Measurements from ENCODE around the gene EXTL1.

Gene EXTL1

DNA sequence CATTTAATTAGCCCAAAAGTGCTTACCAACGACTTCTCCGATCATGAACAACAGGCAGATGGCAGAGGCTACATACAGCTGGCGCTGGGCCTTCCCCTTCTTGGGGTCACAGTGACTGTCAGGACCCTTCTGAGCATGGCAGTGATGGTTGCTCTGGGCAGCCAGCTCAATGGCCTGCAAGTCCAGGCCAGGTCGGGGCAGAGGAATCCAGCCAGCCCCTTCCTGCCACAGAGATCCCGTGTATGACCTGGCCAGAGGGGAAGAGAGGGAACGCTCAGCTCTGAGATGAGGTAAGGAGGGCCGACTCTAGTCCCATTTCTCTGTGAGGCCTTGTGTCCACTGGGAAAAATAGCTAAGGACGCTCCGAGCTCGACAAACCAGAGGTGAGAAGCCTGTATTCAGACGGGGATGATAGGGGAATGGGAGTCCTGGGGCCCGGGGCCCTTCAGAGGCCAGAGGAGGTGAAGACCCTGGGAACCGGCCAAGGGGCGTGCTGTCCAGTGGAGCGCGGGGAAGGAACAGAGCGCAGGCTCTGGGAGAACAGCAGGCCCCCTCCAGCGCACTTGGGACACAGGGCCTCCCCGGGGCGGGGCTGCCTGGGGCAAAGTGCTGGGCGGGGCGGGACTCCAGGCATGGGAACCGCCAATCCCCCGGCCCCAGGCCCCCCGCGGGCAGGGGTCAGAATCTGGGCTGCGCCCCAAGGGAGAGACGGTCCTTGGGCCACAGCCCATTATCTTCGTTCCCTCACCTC, 23.6 kb downstream of the EXTL1 start:
- DNase-seq, result no peak

DNA sequence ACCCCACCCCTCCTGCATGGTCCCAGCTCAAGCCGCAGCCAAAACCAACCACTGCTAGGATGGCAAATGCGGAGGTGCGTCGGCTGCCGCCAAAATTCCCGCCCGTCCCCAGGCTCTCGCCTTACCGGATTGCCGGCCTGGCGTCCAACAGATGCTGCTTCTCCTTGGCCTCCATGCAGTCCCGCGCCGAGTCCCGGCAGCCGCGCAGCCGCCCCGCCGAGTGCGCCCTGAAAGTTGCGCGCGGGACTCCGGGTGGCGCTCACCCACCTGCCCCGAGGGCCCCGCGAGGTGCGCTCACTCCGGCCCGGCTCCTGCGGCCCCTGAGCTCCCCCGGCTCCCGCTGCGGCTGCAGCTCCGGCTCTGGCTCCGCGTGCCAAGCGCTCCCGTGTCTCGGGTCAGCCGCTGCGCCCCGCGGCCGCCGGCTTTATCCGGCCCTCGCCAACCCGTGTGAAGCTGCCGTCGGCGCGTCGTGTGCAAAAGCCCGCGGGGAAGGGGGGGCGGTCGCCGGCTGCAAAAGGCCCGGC, 24.2 kb downstream of the EXTL1 start, which contains the start of gene SLC30A2:
Gene SLC30A2, minus strand, starts transcription at position 397 of the 524 bp plus-strand sequence. Its CDS starts 222 bp downstream, at position 175.
- DNase-seq, result no peak

DNA sequence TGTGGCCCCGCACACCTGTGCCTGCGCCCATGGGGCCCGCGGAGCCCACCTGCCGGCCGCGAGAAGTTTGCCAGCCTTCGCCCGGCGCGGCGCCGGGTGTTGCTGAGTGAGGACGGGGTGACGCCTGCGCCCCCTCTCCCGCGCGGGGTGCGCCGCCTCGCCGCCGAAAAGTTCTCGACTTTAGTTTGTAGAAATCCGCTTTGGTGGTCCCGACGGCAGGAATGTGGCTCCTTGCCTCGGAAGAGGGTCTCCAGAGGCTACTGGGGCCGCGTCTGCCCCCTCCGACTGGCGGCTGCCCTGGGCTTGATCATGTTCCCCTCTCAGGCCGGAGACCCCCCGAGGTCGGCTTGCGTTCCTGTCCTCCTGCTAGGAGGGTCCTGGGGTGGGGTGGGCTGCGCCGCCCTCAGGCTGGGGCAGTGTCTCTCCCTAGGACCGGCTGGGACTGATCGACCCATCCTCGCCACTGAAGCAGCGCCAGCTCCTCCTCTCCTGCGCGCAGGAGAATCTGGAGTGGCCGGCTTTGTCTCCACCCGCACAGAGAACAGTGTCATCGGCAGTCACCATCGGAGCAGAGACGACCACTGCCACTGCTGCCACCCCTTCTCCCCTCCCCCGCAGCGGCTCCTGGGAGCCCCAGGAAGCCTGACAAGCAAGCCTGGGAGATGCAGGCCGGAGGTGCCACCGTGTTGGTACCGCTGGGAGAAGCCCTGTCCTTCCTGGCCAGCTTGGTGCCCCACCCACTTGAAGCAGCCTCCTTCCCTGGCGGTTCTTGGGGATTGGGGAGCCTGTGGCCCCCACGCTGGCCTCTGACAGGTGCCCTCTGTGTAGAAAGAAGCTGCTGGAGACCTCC, 24.9 kb downstream of the EXTL1 start:
- DNase-seq, result no peak

DNA sequence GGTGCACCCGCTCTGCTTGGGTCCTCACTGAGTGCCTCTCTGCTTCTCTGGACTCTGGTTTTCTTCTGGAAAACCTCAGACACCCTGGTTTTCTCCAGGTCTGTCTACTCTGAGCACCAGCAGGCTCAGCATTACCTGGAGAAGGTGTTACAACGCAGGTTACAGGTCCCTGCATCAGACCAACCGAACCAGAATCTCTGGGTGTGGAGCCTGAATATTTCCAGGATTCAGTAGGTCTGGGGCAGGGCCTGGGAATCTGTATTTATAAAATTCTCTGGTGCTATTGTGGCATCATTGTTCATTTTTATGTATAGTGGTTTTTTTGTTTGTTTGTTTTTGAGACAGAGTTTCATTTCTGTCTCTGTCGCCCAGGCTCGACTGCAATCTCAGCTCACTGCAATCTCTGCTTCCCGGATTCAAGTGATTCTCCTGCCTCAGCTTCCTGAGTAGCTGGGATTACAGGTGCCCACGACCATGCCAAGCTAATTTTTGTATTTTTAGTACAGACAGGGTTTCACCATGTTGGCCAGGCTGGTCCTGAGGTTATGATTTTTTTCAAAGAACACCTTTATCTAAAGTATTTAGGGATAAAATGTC, 25.8 kb downstream of the EXTL1 start:
- DNase-seq, result no peak

DNA sequence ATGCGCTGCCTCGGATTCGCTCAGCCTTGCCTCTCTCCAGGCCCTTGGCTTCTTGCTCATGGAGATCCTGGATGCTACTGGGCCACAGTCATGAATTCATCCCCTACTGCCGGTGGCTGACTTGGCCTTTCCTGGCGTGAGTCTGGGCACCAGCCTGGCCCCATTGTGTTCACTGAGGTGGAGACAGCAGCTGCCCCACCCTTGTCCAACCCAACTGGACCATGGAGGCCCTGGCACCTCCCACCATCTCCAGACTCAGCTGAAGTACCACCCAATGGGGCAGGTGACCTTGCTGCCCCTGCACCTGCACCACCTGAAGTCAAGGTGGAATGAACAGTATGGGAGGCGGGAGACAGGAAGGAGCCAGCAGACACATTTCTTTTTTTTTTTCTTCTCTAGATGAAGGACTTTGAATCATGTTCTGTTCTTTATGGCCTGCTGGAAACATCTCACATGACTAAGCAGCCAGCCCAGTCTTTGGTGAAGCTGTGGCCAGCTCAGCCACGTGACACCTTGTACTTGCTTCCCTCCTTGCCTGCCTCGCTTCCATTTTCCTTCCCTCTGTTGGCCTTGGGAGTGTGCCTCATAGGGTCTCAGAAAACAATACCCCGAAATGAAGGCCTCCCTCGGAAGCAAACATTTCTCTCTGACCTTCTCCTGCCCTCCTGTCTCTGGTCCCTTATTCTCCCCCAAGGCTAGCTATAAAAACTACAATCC, 28.1 kb downstream of the EXTL1 start:
- DNase-seq, result no peak

DNA sequence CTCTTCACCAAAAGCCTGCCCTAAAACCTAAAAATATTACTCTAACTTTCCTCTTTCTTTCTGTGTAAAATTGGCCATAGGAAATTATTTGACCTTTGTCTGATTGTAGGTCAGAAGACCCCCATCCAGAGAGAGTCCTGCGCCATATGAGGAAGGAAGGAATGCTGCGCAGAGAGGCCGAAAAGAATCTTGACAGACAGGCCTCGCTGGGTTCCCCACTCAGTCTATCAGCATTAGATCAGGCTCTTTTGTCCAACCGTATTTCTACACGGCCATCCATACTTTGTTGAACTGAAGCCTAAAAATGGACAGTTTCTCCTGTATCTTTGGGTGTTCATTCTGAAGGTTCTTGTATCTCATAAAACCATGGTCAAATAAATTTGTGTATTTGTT, 28.7 kb downstream of the EXTL1 start:
- DNase-seq, result no peak

GRCh38 chr1:26053718-26054560, 32.4 kb downstream of the EXTL1 start:
- no peak for DNase-seq

DNA sequence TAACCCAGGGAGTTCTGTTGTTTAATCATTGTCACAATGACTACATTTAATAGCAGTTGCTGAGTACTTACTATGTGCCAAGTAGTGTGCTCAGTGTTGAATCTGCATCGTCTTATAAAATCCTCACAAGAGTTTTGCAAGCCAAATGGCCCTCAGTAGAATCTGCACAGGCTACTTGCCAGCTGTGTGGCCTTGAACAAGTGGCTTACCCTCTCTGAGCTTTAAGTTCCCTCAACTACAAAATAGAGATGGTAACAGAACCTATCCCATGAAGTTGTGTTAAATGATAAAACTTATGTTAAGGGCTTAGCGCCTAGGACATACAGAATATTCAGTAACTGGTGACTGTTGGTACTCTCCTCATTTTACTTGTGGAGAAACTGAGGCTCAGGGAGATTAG, 33.5 kb downstream of the EXTL1 start:
- DNase-seq, result no peak

DNA sequence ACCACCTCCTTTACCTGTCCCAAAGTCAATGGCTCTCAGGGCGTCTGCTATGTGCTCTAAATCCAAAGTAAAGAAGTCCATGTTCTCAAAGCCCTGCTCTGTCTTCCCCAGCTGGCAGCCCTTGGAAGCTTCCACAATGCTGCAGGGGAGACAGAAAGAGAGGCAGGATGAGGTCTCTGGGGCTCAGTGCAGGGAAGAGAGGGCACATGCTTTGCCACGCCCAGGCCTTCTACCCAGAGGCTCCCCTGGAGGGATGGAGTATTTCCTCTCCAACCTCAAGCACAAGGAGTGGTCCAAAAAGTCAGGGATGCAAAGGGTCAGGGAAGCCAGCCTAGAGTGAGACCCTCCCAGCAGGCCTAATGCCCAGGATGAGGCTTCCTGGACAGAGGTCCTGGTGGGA, 35.6 kb downstream of the EXTL1 start:
- no peak for DNase-seq

GRCh38 chr1:26058052-26058595, 36.5 kb downstream of the EXTL1 start:
- DNase-seq, result no peak

DNA sequence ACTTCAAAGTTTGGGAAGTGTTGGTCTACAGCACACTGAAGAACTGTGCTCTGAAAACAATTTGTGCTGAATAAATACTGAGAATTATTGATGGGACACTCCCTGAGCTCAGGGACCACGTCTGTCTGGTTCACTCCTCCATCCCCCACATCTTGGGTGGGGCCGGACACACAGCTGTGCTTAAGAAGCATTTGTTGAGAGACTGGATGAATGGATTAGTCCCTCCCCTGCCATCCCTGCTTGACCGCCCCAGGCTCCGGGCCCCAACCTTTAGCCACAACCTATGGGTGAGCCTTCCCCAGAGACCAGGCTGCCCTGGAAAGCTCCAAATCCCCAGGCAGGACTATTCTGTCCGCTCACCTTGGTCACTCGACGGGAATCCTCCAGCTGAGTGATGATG, 38.3 kb downstream of the EXTL1 start:
- DNase-seq, result no peak

GRCh38 chr1:26060832-26061574, 39.4 kb downstream of the EXTL1 start:
- DNase-seq, result no peak

- DNase-seq, result no peak
Observed at GRCh38 chr1:26064553-26064952, 43.0 kb downstream of the EXTL1 start.

DNA sequence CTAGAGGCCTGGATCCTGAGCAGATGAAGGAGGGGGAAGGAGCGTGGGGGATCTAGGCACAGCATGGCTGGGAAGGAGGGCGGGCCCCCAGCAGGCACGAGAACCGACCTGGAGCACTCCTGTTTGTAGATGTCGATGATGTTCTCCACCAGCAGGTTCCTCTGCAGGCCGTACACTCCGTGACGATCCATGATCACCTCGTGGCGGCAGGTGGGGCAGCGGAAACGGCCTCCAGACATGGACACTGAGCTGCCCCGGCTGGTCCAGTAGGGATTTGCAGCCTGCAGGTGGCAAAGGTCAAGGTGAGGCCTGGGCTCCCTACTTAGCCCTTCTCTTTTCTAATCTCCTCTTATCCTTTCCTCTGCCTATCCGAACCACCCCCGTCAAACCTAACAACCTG, 44.6 kb downstream of the EXTL1 start:
- no peak for DNase-seq

- DNase-seq, result no peak
Observed at GRCh38 chr1:26066857-26067256, 45.3 kb downstream of the EXTL1 start.

- DNase-seq, result no peak
Observed at GRCh38 chr1:26067432-26067911, 45.9 kb downstream of the EXTL1 start, which contains the start of gene TRIM63. Gene TRIM63 (minus strand): TSS chr1:26067630. CDS start chr1:26067494, 136 bp downstream.

GRCh38 chr1:26069941-26070295, 48.3 kb downstream of the EXTL1 start:
- no peak for DNase-seq

DNA sequence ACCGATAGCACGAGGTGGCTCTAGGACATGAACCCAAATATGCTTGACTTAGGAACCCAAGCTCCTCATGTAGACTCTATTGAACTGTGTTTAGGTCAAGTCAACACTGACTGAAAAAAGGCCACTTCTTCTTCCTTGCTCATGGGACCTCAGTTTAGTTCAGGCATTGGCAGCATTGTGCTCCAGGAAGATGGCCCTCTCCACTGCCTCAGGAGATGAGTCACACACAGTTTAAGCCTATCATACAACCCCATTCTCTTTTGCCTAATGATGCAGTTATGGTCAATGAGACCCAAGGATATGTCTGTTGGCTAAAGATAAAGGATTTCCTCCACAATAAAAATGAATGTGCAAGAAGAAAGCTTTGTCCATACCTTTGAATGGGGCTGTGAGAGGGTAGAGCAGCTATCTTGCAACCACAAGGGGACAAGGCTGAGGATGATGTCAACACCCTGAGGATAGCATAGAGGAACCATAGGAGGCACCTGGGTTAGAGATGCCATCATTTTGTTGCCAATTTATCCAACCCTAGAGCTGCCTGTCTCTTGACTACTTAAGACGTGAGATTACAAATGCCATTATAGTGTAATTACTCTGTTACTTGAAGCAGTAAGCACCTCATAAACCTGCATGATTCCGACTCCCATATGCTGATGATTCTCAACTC, 48.9 kb downstream of the EXTL1 start:
- DNase-seq, result no peak

DNA sequence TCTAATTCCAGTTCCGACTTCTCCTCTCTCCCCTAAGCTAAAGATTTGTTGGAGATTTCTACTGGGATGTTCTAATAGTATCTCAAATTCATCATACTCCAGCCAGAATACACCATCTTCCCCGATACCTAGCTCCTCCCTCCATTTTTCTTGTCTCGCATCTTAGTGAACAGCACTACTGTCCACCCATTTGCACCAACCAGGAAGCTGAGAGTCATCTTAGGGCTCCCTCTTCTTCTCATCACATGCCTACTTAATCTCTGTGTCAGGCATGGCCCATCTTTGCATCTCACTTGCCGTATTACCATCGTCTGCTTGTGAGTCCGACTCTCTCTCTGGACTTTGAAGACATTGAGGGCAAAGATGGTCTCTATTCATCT, 49.4 kb downstream of the EXTL1 start:
- no peak for DNase-seq

DNA sequence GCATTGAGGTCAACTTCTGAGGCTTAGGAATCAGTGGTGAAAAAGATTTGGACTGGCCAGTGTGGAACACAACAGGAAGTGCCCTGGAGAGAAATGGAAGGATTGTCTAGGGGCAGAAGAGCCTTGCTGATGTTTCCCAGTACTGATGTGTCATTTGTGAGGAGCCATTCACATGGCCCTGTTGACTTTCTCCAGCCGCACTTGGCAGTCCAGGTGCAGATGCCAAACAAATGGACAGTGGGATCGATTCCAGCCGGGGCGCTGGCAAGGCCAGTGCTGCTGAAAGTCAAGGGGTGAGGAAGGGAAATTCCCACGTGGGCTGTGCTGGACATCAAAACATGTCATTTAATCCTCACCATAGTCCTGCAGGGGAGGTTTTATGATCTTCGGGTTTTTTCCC, 50.7 kb downstream of the EXTL1 start:
- DNase-seq, result no peak
